MCF 10A (cell line): Measurements from ENCODE around the gene MMD2. TPM values are rescaled to one million over a fixed set of nuclear protein-coding genes. Genes with fewer than 3 reads are reported as not detected.

Source experiments
- BruUV-seq: library from RNA; stranded (reverse); fragments of 400-500 nt; replicated peaks from 2 replicates; lab custom pipeline; 2021; lab: Mats Ljungman, UMichigan
- CTCF ChIA-PET: fragments of 300-600 bp; sonication (Branson Sonifier 250); formaldehyde crosslinking; extraction: SDS; loops from one replicate; lab custom pipeline; 2021; ENCODE audit warnings: antibody characterized with exemption, inconsistent platforms; lab: Yijun Ruan, JAX
- POLR2A ChIA-PET: fragments of 300-600, 350-650 bp; sonication (Branson Sonifier 250); formaldehyde crosslinking; extraction: SDS; loops from one replicate; lab custom pipeline; 2020; ENCODE audit warnings: antibody characterized with exemption, inconsistent platforms; lab: Yijun Ruan, JAX
- DNase-seq: peaks from one replicate; pipeline ENCODE4 v3.0.0-alpha.2; 2018; ENCODE audit not compliant: unreplicated experiment
- H3K27ac Mint-ChIP-seq: one replicate; pipeline ENCODE4 v1.8.0; 2022; ENCODE audit warnings: mild to moderate bottlenecking, low read depth, mixed read lengths; ENCODE audit not compliant: unreplicated experiment
- H3K27me3 Mint-ChIP-seq: one replicate; pipeline ENCODE4 v1.8.0; 2022; ENCODE audit warnings: mixed read lengths; ENCODE audit not compliant: insufficient read depth, unreplicated experiment
- H3K36me3 Mint-ChIP-seq: one replicate; pipeline ENCODE4 v1.8.0; 2022; ENCODE audit warnings: mild to moderate bottlenecking, moderate library complexity, mixed read lengths; ENCODE audit not compliant: insufficient read depth, unreplicated experiment
- H3K4me1 Mint-ChIP-seq: one replicate; pipeline ENCODE4 v1.8.0; 2022; ENCODE audit warnings: mixed read lengths; ENCODE audit not compliant: insufficient read depth, unreplicated experiment
- H3K4me3 Mint-ChIP-seq: one replicate; pipeline ENCODE4 v1.8.0; 2022; ENCODE audit warnings: mild to moderate bottlenecking, moderate library complexity, mixed read lengths; ENCODE audit not compliant: unreplicated experiment
- H3K9me3 Mint-ChIP-seq: one replicate; pipeline ENCODE4 v1.8.0; 2022; ENCODE audit warnings: mixed read lengths; ENCODE audit not compliant: unreplicated experiment
- intact Hi-C: fragments of 100-400 bp; cut with micrococcal nuclease; formaldehyde crosslinking; loops from 2 replicates; pipeline ENCODE4 v1.14.1; 2022
- total RNA-seq: library from RNA; stranded (reverse); gene quantifications from 2 replicates; pipeline ENCODE4 v1.2.3, GENCODE V29; 2022
- TF ChIP-seq, protein P1 (sequence below): fragments of 200-600 bp; IDR thresholded peaks from one replicate; pipeline ENCODE4 v1.8.0; 2022; ENCODE audit warnings: antibody characterized with exemption, mild to moderate bottlenecking; ENCODE audit not compliant: unreplicated experiment

Gene MMD2
- total RNA-seq, 1 experiment from 2014 or later, result not detected

DNA sequence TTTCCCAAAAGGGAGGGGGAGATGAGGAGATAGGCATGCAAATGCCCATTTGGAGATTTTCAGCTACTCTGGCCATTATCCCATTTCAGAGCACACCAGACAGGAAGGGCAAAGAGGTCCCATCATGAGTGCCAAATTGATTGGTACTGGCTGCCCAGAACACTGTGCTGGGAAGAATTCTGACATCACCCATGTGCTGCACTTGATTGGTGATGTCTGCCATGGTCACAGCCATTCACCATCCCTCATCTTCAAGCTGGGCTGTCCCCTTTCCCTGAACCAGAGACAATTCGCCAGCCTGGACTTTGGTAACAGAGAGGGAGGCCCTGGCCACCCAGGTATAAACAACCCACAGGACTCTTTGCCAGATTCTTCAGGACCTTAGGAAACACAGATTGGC, 52.3 kb downstream of the MMD2 start:
- no TSS peak for BruUV-seq
- Mint-ChIP-seq H3K9me3 (no peaks in the 10 kb centered on the region), H3K27me3 (peaks cover 34% of the 10 kb centered on the region), H3K4me3 (no peak overlapping the region), H3K4me1 (no peaks in the 10 kb centered on the region), H3K27ac (no peak overlapping the region), H3K36me3 (no peaks in the 10 kb centered on the region)
- ChIA-PET CTCF (no interaction called here), POLR2A (no interaction called here)
- intact Hi-C loops, result no loop called here
- DNase-seq, result no peak
- TF ChIP-seq, protein P1, sequence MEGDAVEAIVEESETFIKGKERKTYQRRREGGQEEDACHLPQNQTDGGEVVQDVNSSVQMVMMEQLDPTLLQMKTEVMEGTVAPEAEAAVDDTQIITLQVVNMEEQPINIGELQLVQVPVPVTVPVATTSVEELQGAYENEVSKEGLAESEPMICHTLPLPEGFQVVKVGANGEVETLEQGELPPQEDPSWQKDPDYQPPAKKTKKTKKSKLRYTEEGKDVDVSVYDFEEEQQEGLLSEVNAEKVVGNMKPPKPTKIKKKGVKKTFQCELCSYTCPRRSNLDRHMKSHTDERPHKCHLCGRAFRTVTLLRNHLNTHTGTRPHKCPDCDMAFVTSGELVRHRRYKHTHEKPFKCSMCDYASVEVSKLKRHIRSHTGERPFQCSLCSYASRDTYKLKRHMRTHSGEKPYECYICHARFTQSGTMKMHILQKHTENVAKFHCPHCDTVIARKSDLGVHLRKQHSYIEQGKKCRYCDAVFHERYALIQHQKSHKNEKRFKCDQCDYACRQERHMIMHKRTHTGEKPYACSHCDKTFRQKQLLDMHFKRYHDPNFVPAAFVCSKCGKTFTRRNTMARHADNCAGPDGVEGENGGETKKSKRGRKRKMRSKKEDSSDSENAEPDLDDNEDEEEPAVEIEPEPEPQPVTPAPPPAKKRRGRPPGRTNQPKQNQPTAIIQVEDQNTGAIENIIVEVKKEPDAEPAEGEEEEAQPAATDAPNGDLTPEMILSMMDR, result no peak

DNA sequence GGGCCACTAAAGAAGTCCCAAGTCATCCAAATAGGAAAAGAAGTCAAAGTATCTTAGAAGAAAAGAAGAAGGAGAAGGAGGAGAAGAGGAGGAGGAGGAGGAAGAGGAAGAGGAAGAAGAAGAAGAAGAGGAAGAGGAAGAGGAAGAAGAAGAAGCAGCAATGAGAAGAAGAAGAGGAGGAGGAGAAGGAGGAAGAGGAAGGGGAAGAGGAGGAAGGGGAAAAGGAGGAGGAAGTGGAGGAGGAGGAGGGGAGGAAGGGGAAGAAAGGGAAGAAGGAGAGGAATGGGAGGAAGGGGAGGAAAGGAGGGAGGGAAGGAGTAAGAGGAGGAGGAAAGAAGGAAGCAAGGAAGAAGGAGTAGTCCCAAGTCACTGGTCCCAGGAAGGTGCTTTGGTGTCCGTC, 53.8 kb downstream of the MMD2 start:
- Mint-ChIP-seq H3K27me3 (peaks cover 34% of the 10 kb centered on the region), H3K36me3 (no peaks in the 10 kb centered on the region), H3K4me1 (no peaks in the 10 kb centered on the region), H3K9me3 (no peaks in the 10 kb centered on the region), H3K27ac (peak overlapping the region; percentile 7), H3K4me3 (no peak overlapping the region)
- no peak for DNase-seq
- no TSS peak for BruUV-seq
- TF ChIP-seq, protein P1, result no peak
- intact Hi-C loops, result no loop called here
- ChIA-PET CTCF (no interaction called here), POLR2A (no interaction called here)

DNA sequence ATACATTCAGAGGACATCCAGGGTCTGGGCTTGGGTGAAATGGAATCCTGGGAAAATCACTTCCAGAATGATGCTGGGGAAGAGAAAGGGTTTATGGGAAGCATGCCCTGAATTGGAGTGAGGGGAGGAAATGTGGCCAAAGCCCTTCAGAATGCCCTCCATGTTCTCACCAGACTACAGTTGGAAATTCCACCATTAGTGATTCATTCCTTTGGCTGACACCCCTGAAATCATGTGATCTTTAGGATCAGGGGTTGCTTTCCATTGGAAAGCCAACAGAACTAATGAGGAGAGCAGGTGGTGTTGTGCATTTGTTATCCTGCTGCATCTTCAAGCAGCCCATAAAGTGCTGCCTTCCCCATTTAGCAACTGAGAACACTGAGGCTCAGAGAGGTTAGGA, 54.6 kb downstream of the MMD2 start:
- TF ChIP-seq, protein P1, result no peak
- Mint-ChIP-seq H3K27me3 (peaks cover 34% of the 10 kb centered on the region), H3K4me3 (no peak overlapping the region), H3K36me3 (no peaks in the 10 kb centered on the region), H3K4me1 (no peaks in the 10 kb centered on the region), H3K9me3 (no peaks in the 10 kb centered on the region), H3K27ac (no peak overlapping the region)
- intact Hi-C loops, result no loop called here
- POLR2A ChIA-PET, result no interaction called here
- CTCF ChIA-PET, result no interaction called here
- BruUV-seq, result no TSS peak
- no peak for DNase-seq

DNA sequence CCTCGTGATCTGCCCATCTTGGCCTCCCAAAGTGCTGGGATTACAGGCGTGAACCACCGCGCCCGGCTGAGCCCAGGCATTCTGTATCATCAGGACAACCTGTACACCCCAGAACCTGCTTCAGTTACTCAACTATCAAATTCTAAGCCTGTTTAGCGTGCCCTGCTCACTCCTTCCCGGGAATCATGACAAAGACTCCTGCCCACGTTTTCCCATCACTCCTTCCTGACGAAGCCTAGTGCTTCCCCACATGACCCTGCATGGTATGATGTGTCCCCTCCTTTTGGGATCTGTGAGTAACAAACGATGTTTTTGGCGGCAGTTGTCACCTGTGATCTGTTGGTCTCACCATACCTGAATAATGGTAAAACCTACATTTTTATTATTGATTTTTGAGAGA, 63.2 kb downstream of the MMD2 start:
- Mint-ChIP-seq H3K4me1 (no peaks in the 10 kb centered on the region), H3K4me3 (no peak overlapping the region), H3K27me3 (no peaks in the 10 kb centered on the region), H3K36me3 (no peaks in the 10 kb centered on the region), H3K9me3 (no peaks in the 10 kb centered on the region), H3K27ac (no peak overlapping the region)
- ChIA-PET CTCF (interaction anchor here (0.7 kb wide), 1 partner anchor 85 kb away, joined by 3 read pairs; no protein-coding TSS in a partner anchor), POLR2A (no interaction called here)
- intact Hi-C loops, result no loop called here
- DNase-seq, result no peak
- TF ChIP-seq, protein P1, result no peak
- no TSS peak for BruUV-seq
